MCF 10A (cell line): ENCODE results near the gene DNAAF8. TPM values are rescaled to one million over a fixed set of nuclear protein-coding genes. Genes with fewer than 3 reads are reported as not detected.

ENCODE experiments used
- BruUV-seq: library from RNA; stranded (reverse); fragments of 400-500 nt; replicated peaks from 2 replicates; lab custom pipeline; 2021; lab: Mats Ljungman, UMichigan
- CTCF ChIA-PET: fragments of 300-600 bp; sonication (Branson Sonifier 250); formaldehyde crosslinking; extraction: SDS; loops from one replicate; lab custom pipeline; 2021; ENCODE audit warnings: antibody characterized with exemption, inconsistent platforms; lab: Yijun Ruan, JAX
- POLR2A ChIA-PET: fragments of 300-600, 350-650 bp; sonication (Branson Sonifier 250); formaldehyde crosslinking; extraction: SDS; loops from one replicate; lab custom pipeline; 2020; ENCODE audit warnings: antibody characterized with exemption, inconsistent platforms; lab: Yijun Ruan, JAX
- DNase-seq: peaks from one replicate; pipeline ENCODE4 v3.0.0-alpha.2; 2018; ENCODE audit not compliant: unreplicated experiment
- H3K27ac Mint-ChIP-seq: one replicate; pipeline ENCODE4 v1.8.0; 2022; ENCODE audit warnings: mild to moderate bottlenecking, low read depth, mixed read lengths; ENCODE audit not compliant: unreplicated experiment
- H3K27me3 Mint-ChIP-seq: one replicate; pipeline ENCODE4 v1.8.0; 2022; ENCODE audit warnings: mixed read lengths; ENCODE audit not compliant: insufficient read depth, unreplicated experiment
- H3K36me3 Mint-ChIP-seq: one replicate; pipeline ENCODE4 v1.8.0; 2022; ENCODE audit warnings: mild to moderate bottlenecking, moderate library complexity, mixed read lengths; ENCODE audit not compliant: insufficient read depth, unreplicated experiment
- H3K4me1 Mint-ChIP-seq: one replicate; pipeline ENCODE4 v1.8.0; 2022; ENCODE audit warnings: mixed read lengths; ENCODE audit not compliant: insufficient read depth, unreplicated experiment
- H3K4me3 Mint-ChIP-seq: one replicate; pipeline ENCODE4 v1.8.0; 2022; ENCODE audit warnings: mild to moderate bottlenecking, moderate library complexity, mixed read lengths; ENCODE audit not compliant: unreplicated experiment
- H3K9me3 Mint-ChIP-seq: one replicate; pipeline ENCODE4 v1.8.0; 2022; ENCODE audit warnings: mixed read lengths; ENCODE audit not compliant: unreplicated experiment
- CTCF ChIP-seq: fragments of 200-600 bp; IDR thresholded peaks from one replicate; pipeline ENCODE4 v1.8.0; 2022; ENCODE audit warnings: antibody characterized with exemption, mild to moderate bottlenecking; ENCODE audit not compliant: unreplicated experiment
- intact Hi-C: fragments of 100-400 bp; cut with micrococcal nuclease; formaldehyde crosslinking; loops from 2 replicates; pipeline ENCODE4 v1.14.1; 2022
- total RNA-seq: library from RNA; stranded (reverse); gene quantifications from 2 replicates; pipeline ENCODE4 v1.2.3, GENCODE V29; 2022

The DNAAF8 gene
- total RNA-seq, 1 experiment from 2014 or later = 0.56 TPM

GRCh38 chr16:4724661-4725270, 9.6 kb upstream of the DNAAF8 start:
- ChIA-PET CTCF (interaction anchor here (0.5 to 0.6 kb wide), 2 partner anchors 14 to 84 kb away, joined by 3 to 6 read pairs; no protein-coding TSS in a partner anchor), POLR2A (interaction anchor here (0.5 to 2.2 kb wide), 3 partner anchors 9 to 120 kb away, joined by 3 to 8 read pairs (median 3); partner anchors contain the start of genes ANKS3 and DNAAF8)
- no peak for DNase-seq
- Mint-ChIP-seq H3K9me3 (no peaks in the 10 kb centered on the region), H3K36me3 (peaks cover 44% of the 10 kb centered on the region), H3K27me3 (no peaks in the 10 kb centered on the region), H3K4me1 (no peaks in the 10 kb centered on the region), H3K27ac (no peak overlapping the region), H3K4me3 (no peak overlapping the region)
- no peak for TF ChIP-seq CTCF
- intact Hi-C loops = no loop called here
- no TSS peak for BruUV-seq

GRCh38 chr16:4726616-4727015, 7.7 kb upstream of the DNAAF8 start:
- Mint-ChIP-seq H3K27ac (no peak overlapping the region), H3K36me3 (peaks cover 53% of the 10 kb centered on the region), H3K4me1 (no peaks in the 10 kb centered on the region), H3K27me3 (no peaks in the 10 kb centered on the region), H3K9me3 (no peaks in the 10 kb centered on the region), H3K4me3 (no peak overlapping the region)
- intact Hi-C loops = no loop called here
- TF ChIP-seq CTCF = no peak
- ChIA-PET POLR2A (no interaction called here), CTCF (interaction anchor here (0.9 to 1.7 kb wide), 2 partner anchors 13 to 17 kb away, joined by 3 to 5 read pairs; no protein-coding TSS in a partner anchor)
- no TSS peak for BruUV-seq
- no peak for DNase-seq

GRCh38 chr16:4728676-4729075, 5.7 kb upstream of the DNAAF8 start:
- Mint-ChIP-seq H3K27me3 (no peaks in the 10 kb centered on the region), H3K4me1 (peaks cover 6% of the 10 kb centered on the region), H3K4me3 (no peak overlapping the region), H3K36me3 (peaks cover 38% of the 10 kb centered on the region), H3K27ac (no peak overlapping the region), H3K9me3 (no peaks in the 10 kb centered on the region)
- CTCF ChIA-PET = interaction anchor here (0.5 kb wide), 1 partner anchor 250 kb away, joined by 3 read pairs; no protein-coding TSS in a partner anchor
- BruUV-seq = no TSS peak
- intact Hi-C loops = no loop called here
- TF ChIP-seq CTCF = no peak
- POLR2A ChIA-PET = no interaction called here
- DNase-seq = no peak

- Mint-ChIP-seq H3K4me1 (peaks cover 7% of the 10 kb centered on the region), H3K36me3 (peaks cover 46% of the 10 kb centered on the region), H3K27ac (no peak overlapping the region), H3K4me3 (no peak overlapping the region), H3K27me3 (no peaks in the 10 kb centered on the region), H3K9me3 (no peaks in the 10 kb centered on the region)
- BruUV-seq = no TSS peak
- no peak for TF ChIP-seq CTCF
- no peak for DNase-seq
- POLR2A ChIA-PET = no interaction called here
- CTCF ChIA-PET = no interaction called here
- intact Hi-C loops = loop anchor here (10.0 kb wide), 1 partner anchor 365 kb away; the partner anchor contains the start of gene EEF2KMT
Observed at GRCh38 chr16:4729876-4730275, 4.5 kb upstream of the DNAAF8 start.
